OCI-LY3 (cell line): ENCODE data around the gene SLC25A47.

Experiments used
- H2AFZ ChIP-seq: fragments of 200-600, 300-600 bp; shearing (Covaris generic); 2 replicates; pipeline ENCODE4 v1.6.0; 2014; ENCODE audit warnings: antibody characterized with exemption, low read depth, low read length
- H3K27ac ChIP-seq: fragments of 200-600, 300-600 bp; sonication (generic); 2 replicates; pipeline ENCODE4 v1.5.1; 2014; ENCODE audit warnings: mild to moderate bottlenecking, low read length, moderate library complexity, mixed read lengths
- H3K27me3 ChIP-seq: fragments of 200-600, 300-600 bp; sonication (generic); 2 replicates; pipeline ENCODE4 v1.6.1; 2014; ENCODE audit warnings: low read depth, low read length, mixed read lengths
- H3K36me3 ChIP-seq: fragments of 200-600, 300-600 bp; sonication (generic); replicated peaks from 2 replicates; pipeline ENCODE3; 2014; ENCODE audit warnings: low read depth, low read length, mixed read lengths
- H3K4me1 ChIP-seq: fragments of 300-600, 200-600 bp; sonication (generic); 2 replicates; pipeline ENCODE4 v1.6.1; 2014; ENCODE audit warnings: low read length, mixed read lengths
- H3K4me2 ChIP-seq: fragments of 200-600, 300-600 bp; sonication (generic); 2 replicates; pipeline ENCODE4 v1.6.1; 2014; ENCODE audit warnings: low read length, mixed read lengths
- H3K4me3 ChIP-seq: fragments of 300-600, 200-600 bp; sonication (generic); 2 replicates; pipeline ENCODE4 v1.5.1; 2014; ENCODE audit warnings: antibody characterized with exemption, mild to moderate bottlenecking, low read length, moderate library complexity
- H3K79me2 ChIP-seq: fragments of 300-600, 200-600 bp; shearing (Covaris generic); 2 replicates; pipeline ENCODE4 v1.6.1; 2014; ENCODE audit warnings: mild to moderate bottlenecking, low read length, mixed read lengths
- H3K9ac ChIP-seq: fragments of 300-600, 200-600 bp; shearing (Covaris generic); 2 replicates; pipeline ENCODE4 v1.6.0; 2014; ENCODE audit warnings: mild to moderate bottlenecking, low read length, moderate library complexity
- H3K9me3 ChIP-seq: fragments of 200-600, 300-600 bp; shearing (Covaris generic); 2 replicates; pipeline ENCODE4 v1.6.1; 2014; ENCODE audit warnings: low read length, mixed read lengths; ENCODE audit not compliant: insufficient read depth
- H4K20me1 ChIP-seq: fragments of 200-600, 300-600 bp; sonication (generic); 2 replicates; pipeline ENCODE4 v1.6.1; 2016; ENCODE audit warnings: low read length, mixed read lengths; ENCODE audit not compliant: insufficient read depth
- CTCF ChIP-seq: fragments of 200-600, 300-600 bp; sonication (generic); IDR thresholded peaks from 2 replicates; pipeline ENCODE4 v1.5.1; 2014; ENCODE audit warnings: antibody characterized with exemption, low read length, low read depth
- EZH2phosphoT487 ChIP-seq: fragments of 200-600 bp; shearing (Covaris generic); IDR thresholded peaks from 2 replicates; pipeline ENCODE4 v1.6.1; 2018; ENCODE audit warnings: antibody characterized with exemption, mixed run types, low read depth

SLC25A47 gene

GRCh38 chr14:100290607-100291304, 32.4 kb upstream of the SLC25A47 start:
- Histone ChIP-seq H3K4me1 (peaks cover 12% of the 10 kb centered on the region), H3K4me3 (no peak overlapping the region), H3K4me2 (no peak overlapping the region), H3K9me3 (no peaks in the 10 kb centered on the region), H3K9ac (no peak overlapping the region), H3K27ac (no peak overlapping the region), H4K20me1 (no peaks in the 10 kb centered on the region), H3K27me3 (no peaks in the 10 kb centered on the region), H3K36me3 (no peaks in the 10 kb centered on the region), H3K79me2 (peaks cover 5% of the 10 kb centered on the region; the same call in 1 of the 2 replicates), H2AFZ (no peak overlapping the region)
- TF ChIP-seq EZH2phosphoT487 (no peak), CTCF (no peak)

- Histone ChIP-seq H3K27ac (no peak overlapping the region), H2AFZ (no peak overlapping the region), H3K9me3 (no peaks in the 10 kb centered on the region), H3K4me2 (no peak overlapping the region), H3K27me3 (no peaks in the 10 kb centered on the region), H3K79me2 (no peaks in the 10 kb centered on the region), H3K36me3 (no peaks in the 10 kb centered on the region), H3K9ac (no peak overlapping the region), H4K20me1 (no peaks in the 10 kb centered on the region), H3K4me3 (no peak overlapping the region), H3K4me1 (peaks cover 8% of the 10 kb centered on the region)
- TF ChIP-seq CTCF (no peak), EZH2phosphoT487 (no peak)
These were observed 31.6 kb upstream of the SLC25A47 start for GRCh38 chr14:100291305-100292075.

- no peaks in the 10 kb centered on the region for H3K27me3 ChIP-seq
- no peak overlapping the region for H3K4me2 ChIP-seq
- H3K4me3 ChIP-seq: no peak overlapping the region
- H3K4me1 ChIP-seq: peaks cover 15% of the 10 kb centered on the region
- H3K27ac ChIP-seq: no peak overlapping the region
- H3K79me2 ChIP-seq: no peaks in the 10 kb centered on the region
- H3K9ac ChIP-seq: no peak overlapping the region
- no peaks in the 10 kb centered on the region for H4K20me1 ChIP-seq
- no peak for TF ChIP-seq CTCF
- TF ChIP-seq EZH2phosphoT487: no peak
- H3K36me3 ChIP-seq: no peaks in the 10 kb centered on the region
- no peaks in the 10 kb centered on the region for H3K9me3 ChIP-seq
- H2AFZ ChIP-seq: no peak overlapping the region
These were observed 30.8 kb upstream of the SLC25A47 start for GRCh38 chr14:100292301-100292775.

- no peaks in the 10 kb centered on the region for H3K79me2 ChIP-seq
- H3K4me1 ChIP-seq: peaks cover 21% of the 10 kb centered on the region
- no peak overlapping the region for H3K27ac ChIP-seq
- H3K36me3 ChIP-seq: no peaks in the 10 kb centered on the region
- H2AFZ ChIP-seq: no peak overlapping the region
- H3K9ac ChIP-seq: no peak overlapping the region
- H3K4me2 ChIP-seq: no peak overlapping the region
- no peak for TF ChIP-seq EZH2phosphoT487
- TF ChIP-seq CTCF: no peak
- H3K4me3 ChIP-seq: no peak overlapping the region
- H3K27me3 ChIP-seq: no peaks in the 10 kb centered on the region
- H4K20me1 ChIP-seq: no peaks in the 10 kb centered on the region
- no peaks in the 10 kb centered on the region for H3K9me3 ChIP-seq
These were observed 30.2 kb upstream of the SLC25A47 start for GRCh38 chr14:100292776-100293461.
